Measurements from ENCODE around the gene HOGA1.
"Not testable (repeated sequence)": the region's sequence is repeated elsewhere in the genome, so short reads cannot be mapped to it uniquely, and the experiment has no call there.

The HOGA1 gene

DNA sequence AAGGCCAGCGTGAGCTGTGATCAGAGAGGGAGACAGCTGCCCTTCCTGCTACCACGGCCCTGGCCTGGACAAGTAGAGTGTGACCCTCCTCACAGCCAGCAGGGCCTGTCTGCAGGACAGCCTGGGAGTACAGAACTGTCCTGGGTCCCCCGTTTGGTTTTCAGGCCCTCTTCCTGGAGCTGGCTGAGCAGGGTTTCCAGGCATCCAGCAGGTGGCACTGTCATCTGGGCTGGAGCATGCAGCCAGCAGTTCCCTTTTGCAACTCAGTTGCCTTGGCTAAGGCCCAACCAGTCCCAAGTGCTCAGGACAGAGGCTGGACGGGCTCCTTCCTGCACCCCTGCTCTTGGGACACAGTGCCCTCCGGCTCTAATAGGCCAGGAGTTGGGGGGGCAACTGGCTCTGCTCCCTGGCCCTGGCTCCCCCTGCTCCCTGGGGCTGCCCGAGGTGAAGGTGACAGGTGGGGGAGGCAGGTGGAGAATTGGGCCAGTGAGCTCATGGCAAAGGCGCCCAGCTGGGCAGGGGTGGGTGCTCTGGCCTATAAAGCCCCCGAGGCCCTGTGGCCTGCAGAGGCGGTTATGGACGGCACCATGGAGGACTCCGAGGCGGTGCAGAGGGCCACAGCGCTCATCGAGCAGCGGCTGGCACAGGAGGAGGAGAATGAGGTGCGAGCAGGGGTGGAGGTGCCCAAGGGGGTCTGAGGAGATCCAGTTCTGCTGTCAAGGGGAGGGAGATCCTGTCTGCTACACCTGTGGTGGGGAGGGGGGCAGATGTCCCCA, 11.8 kb upstream of the HOGA1 start, which contains the start of gene ANKRD2:
ANKRD2 (plus strand) TSS at position 566 of the 776 bp plus-strand sequence; CDS start at position 576, 10 bp downstream.
- H3K4me3 ChIP-seq (ENCODE audit: low read length), result no peak within 1 kb of the TSS

DNA sequence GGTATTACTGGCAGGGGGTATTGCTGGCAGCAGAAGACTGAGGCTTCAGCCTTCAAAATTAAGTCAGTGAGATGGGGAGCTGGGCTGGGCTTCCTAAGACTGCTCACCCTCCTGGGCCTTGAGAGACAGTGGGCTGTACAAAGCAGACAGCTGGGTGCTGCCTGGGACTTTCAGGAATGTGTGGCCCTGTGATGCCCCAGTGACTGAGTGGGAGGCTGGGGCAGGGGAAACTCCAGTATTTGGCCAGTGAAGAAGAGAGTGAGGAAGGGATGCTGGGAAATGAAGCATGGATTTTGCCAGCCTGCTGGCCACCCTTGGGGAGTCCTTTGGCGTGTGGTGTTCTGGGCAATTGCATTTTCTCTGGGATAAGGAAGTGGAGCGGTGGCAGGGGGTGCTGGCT, 11.2 kb upstream of the HOGA1 start:
- 91% methylated on average over 2 of the region's 2 CpGs for WGBS

More for the DNA sequence above, 11.8 kb upstream of the HOGA1 start, which contains the start of gene ANKRD2:
- WGBS, result 84% methylated on average over 16 of the region's 16 CpGs
- no peaks in the 10 kb centered on the region for H3K27me3 ChIP-seq (ENCODE audit: insufficient read depth, low read length)
- H3K9me3 ChIP-seq (ENCODE audit: insufficient read depth, low read depth, low read length), result no peaks in the 10 kb centered on the region
- H3K4me1 ChIP-seq (ENCODE audit: insufficient read depth, low read length), result peaks cover 8% of the 10 kb centered on the region
- H3K9ac ChIP-seq (ENCODE audit: low read depth, low read length), result no peak within 1 kb of the TSS
- H3K36me3 ChIP-seq (ENCODE audit: insufficient read depth, low read length), result peaks cover 8% of the 10 kb centered on the region
- H3K27ac ChIP-seq (ENCODE audit: low read depth, low read length), result 0 out of 2 replicates have a peak within 1 kb of the TSS, but pooled peaks have one; percentile 29

DNA sequence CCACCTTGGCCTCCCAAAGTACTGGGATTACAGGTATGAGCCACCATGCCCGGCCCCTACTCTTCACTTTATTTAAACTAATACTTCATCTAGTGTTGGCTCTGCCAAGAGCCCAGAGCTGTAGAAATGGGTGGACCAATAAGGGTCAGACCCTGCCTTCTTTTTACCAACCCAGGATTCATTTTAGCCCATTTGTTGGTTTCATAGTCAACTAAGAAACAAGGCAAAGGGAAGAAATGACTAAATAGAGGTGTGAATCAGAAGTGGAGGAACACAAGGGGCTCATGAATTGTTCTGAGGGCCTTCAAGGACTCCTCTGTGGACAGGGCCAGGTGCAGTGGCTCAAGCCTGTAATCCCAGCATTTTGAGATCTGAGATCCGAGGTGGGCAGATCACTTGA, 10.5 kb upstream of the HOGA1 start:
- Histone ChIP-seq H3K4me3 (ENCODE audit: low read length) (no peak overlapping the region), H3K36me3 (ENCODE audit: insufficient read depth, low read length) (peaks cover 5% of the 10 kb centered on the region), H3K9ac (ENCODE audit: low read depth, low read length) (no peak overlapping the region), H3K27me3 (ENCODE audit: insufficient read depth, low read length) (no peaks in the 10 kb centered on the region), H3K9me3 (ENCODE audit: insufficient read depth, low read depth, low read length) (no peaks in the 10 kb centered on the region), H3K27ac (ENCODE audit: low read depth, low read length) (no peak overlapping the region), H3K4me1 (ENCODE audit: insufficient read depth, low read length) (peaks cover 8% of the 10 kb centered on the region)
- WGBS, result 77% methylated on average over 2 of the region's 2 CpGs

More for the DNA sequence above, 11.2 kb upstream of the HOGA1 start:
- no peaks in the 10 kb centered on the region for H3K27me3 ChIP-seq (ENCODE audit: insufficient read depth, low read length)
- H3K4me1 ChIP-seq (ENCODE audit: insufficient read depth, low read length), result peaks cover 8% of the 10 kb centered on the region
- peaks cover 6% of the 10 kb centered on the region for H3K36me3 ChIP-seq (ENCODE audit: insufficient read depth, low read length)
- H3K9ac ChIP-seq (ENCODE audit: low read depth, low read length), result no peak overlapping the region
- H3K27ac ChIP-seq (ENCODE audit: low read depth, low read length), result no peak overlapping the region
- H3K4me3 ChIP-seq (ENCODE audit: low read length), result no peak overlapping the region
- H3K9me3 ChIP-seq (ENCODE audit: insufficient read depth, low read depth, low read length), result no peaks in the 10 kb centered on the region

DNA sequence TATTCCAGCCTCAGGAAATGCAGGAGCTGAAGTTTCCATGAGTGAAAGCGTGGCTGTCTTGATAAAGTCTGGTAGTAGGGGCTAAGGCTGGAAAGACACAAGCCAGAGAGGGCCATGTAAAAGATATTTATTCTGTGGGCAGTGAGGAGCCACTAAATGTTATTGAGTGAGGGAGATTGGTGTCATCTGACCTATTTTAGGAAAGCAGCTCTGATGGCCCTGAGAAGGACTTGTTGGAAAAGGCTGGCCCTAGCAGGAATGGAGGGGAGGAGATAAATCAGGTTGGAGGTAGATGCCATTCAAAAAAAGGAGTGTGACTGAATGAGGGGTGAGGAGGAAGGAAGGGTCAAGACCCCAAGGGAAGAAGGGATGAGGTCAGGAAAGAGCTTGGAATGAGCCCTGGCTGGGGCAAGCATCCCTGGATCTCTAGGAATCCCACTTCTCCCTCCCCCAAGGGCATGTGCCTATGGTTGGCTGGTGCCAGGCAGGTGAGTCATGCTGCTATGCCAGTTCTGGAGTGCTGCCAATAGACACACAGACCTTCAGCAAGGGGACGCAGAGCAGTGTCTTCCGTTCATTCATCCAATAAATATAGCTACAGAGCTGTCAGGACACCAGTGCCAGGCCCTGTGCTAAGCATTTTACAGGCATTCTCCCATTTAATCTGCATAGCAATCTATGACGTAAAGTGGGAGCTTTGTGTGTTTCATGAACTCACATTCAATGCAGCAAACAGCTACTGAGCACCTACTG, 9.6 kb upstream of the HOGA1 start:
- Histone ChIP-seq H3K27me3 (ENCODE audit: insufficient read depth, low read length) (no peaks in the 10 kb centered on the region), H3K4me3 (ENCODE audit: low read length) (no peak overlapping the region), H3K4me1 (ENCODE audit: insufficient read depth, low read length) (peaks cover 8% of the 10 kb centered on the region), H3K9ac (ENCODE audit: low read depth, low read length) (0 out of 2 replicates have a peak overlapping the region, but pooled peaks have one; percentile 19), H3K9me3 (ENCODE audit: insufficient read depth, low read depth, low read length) (no peaks in the 10 kb centered on the region), H3K36me3 (ENCODE audit: insufficient read depth, low read length) (no peaks in the 10 kb centered on the region), H3K27ac (ENCODE audit: low read depth, low read length) (peak overlapping the region; percentile 35; the same call in 1 of the 2 replicates)
- WGBS, result 91% methylated on average over 4 of the region's 4 CpGs

DNA sequence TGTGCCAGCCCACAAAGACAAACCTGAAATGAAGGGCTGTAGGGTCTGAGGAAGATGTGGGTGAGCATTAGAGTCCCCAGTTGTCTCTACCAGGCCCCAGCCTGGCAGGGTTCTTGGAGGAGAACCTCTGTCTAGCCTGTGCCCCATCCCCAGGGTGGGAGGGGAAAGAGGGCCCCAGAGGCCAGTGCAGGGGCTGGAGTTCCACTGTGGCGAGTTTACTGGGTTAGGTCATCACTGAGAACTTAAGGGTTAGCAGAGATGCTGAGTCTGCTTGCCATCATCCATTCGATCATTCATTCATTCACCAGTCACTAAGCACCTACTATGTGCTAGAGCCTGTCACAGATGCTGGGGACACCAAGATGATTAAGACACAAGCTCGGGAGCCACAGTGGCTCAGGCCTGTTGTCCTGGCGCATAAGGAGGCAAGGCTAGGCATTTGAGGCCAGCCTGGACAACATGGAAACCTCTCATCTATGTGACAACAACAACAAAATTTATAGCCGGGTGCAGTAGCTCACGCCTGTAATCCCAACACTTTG, 9.0 kb upstream of the HOGA1 start:
- Histone ChIP-seq H3K4me1 (ENCODE audit: insufficient read depth, low read length) (peaks cover 8% of the 10 kb centered on the region), H3K36me3 (ENCODE audit: insufficient read depth, low read length) (no peaks in the 10 kb centered on the region), H3K27ac (ENCODE audit: low read depth, low read length) (no peak overlapping the region; the same call in 1 of the 2 replicates), H3K27me3 (ENCODE audit: insufficient read depth, low read length) (no peaks in the 10 kb centered on the region), H3K9ac (ENCODE audit: low read depth, low read length) (no peak overlapping the region), H3K9me3 (ENCODE audit: insufficient read depth, low read depth, low read length) (no peaks in the 10 kb centered on the region), H3K4me3 (ENCODE audit: low read length) (no peak overlapping the region)
- whole genome bisulfite sequencing, result 93% methylated on average over 6 of the region's 6 CpGs

DNA sequence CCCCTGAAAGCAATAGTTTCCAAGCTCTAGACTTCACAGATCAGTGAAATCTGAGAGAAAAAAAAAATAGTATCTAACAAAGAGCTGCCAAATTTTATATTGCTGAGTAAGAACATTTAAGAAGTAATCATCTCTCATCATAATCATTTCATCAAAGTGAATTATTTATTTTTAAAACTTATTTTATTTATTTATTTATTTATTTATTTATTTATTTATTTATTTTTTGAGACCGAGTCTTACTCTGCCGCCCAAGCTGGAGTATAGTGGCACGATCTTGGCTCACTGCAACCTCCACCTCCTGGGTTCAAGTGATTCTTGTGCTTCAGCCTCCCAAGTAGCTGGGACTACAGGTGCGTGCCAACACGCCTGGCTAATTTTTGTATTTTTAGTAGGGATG, 7.7 kb upstream of the HOGA1 start:
- not testable (repeated sequence) for H3K27me3 ChIP-seq (ENCODE audit: insufficient read depth, low read length); H3K9me3 ChIP-seq (ENCODE audit: insufficient read depth, low read depth, low read length); H3K27ac ChIP-seq (ENCODE audit: low read depth, low read length); H3K4me3 ChIP-seq (ENCODE audit: low read length); H3K4me1 ChIP-seq (ENCODE audit: insufficient read depth, low read length); H3K36me3 ChIP-seq (ENCODE audit: insufficient read depth, low read length); H3K9ac ChIP-seq (ENCODE audit: low read depth, low read length)
- WGBS, result 55% methylated on average over 5 of the region's 5 CpGs

DNA sequence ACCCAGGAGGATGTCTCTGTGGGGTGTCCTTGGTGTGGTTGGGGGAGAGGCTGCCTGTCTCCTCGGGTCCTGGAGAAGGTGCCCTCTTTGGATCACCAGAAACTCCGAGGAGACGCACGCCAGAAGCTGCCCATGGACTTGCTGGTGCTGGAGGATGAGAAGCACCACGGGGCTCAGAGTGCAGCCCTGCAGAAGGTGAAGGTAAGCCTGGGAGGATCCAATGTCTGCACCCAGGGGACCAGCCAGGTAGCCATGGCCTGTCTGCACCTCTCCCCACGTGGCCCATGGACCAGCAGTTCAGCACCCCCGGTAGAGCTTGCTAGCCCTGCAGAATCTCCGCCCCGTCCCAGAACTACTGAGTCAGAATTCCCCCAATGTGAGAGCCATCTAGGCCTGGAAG, 6.5 kb upstream of the HOGA1 start:
- H3K4me3 ChIP-seq (ENCODE audit: low read length), result no peak overlapping the region
- H3K36me3 ChIP-seq (ENCODE audit: insufficient read depth, low read length), result no peaks in the 10 kb centered on the region
- H3K4me1 ChIP-seq (ENCODE audit: insufficient read depth, low read length), result peaks cover 8% of the 10 kb centered on the region
- no peak overlapping the region for H3K9ac ChIP-seq (ENCODE audit: low read depth, low read length)
- WGBS, result 86% methylated on average over 9 of the region's 9 CpGs
- H3K27me3 ChIP-seq (ENCODE audit: insufficient read depth, low read length), result no peaks in the 10 kb centered on the region
- no peak overlapping the region for H3K27ac ChIP-seq (ENCODE audit: low read depth, low read length)
- no peaks in the 10 kb centered on the region for H3K9me3 ChIP-seq (ENCODE audit: insufficient read depth, low read depth, low read length)

DNA sequence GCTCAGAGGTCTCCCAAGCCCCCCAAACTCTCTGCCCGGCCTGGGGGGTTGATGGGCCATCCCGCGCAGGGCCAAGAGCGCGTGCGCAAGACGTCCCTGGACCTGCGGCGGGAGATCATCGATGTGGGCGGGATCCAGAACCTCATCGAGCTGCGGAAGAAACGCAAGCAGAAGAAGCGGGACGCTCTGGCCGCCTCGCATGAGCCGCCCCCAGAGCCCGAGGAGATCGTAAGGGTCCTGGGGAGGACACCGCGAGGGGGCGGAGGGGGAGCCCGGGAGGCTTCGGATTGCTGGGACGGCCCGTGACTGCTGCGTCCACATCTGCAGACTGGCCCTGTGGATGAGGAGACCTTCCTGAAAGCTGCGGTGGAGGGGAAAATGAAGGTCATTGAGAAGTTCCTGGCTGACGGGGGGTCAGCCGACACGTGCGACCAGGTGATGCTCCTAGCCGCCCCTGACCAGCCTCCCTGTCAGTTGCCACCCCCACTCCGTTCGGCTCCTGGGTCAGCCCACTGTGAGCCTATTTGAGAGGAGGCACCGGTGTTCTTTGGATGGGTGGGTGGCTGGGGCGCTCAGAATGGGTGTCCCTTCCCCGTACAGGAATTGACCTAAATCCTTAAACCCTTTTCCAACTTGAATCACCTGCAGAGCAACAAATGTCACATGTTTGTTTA, 5.9 kb upstream of the HOGA1 start:
- no peaks in the 10 kb centered on the region for H3K36me3 ChIP-seq (ENCODE audit: insufficient read depth, low read length)
- H3K4me1 ChIP-seq (ENCODE audit: insufficient read depth, low read length), result peaks cover 8% of the 10 kb centered on the region
- H3K9me3 ChIP-seq (ENCODE audit: insufficient read depth, low read depth, low read length), result no peaks in the 10 kb centered on the region
- H3K27ac ChIP-seq (ENCODE audit: low read depth, low read length), result no peak overlapping the region
- no peaks in the 10 kb centered on the region for H3K27me3 ChIP-seq (ENCODE audit: insufficient read depth, low read length)
- no peak overlapping the region for H3K4me3 ChIP-seq (ENCODE audit: low read length)
- no peak overlapping the region for H3K9ac ChIP-seq (ENCODE audit: low read depth, low read length)
- WGBS, result 95% methylated on average over 38 of the region's 40 CpGs

DNA sequence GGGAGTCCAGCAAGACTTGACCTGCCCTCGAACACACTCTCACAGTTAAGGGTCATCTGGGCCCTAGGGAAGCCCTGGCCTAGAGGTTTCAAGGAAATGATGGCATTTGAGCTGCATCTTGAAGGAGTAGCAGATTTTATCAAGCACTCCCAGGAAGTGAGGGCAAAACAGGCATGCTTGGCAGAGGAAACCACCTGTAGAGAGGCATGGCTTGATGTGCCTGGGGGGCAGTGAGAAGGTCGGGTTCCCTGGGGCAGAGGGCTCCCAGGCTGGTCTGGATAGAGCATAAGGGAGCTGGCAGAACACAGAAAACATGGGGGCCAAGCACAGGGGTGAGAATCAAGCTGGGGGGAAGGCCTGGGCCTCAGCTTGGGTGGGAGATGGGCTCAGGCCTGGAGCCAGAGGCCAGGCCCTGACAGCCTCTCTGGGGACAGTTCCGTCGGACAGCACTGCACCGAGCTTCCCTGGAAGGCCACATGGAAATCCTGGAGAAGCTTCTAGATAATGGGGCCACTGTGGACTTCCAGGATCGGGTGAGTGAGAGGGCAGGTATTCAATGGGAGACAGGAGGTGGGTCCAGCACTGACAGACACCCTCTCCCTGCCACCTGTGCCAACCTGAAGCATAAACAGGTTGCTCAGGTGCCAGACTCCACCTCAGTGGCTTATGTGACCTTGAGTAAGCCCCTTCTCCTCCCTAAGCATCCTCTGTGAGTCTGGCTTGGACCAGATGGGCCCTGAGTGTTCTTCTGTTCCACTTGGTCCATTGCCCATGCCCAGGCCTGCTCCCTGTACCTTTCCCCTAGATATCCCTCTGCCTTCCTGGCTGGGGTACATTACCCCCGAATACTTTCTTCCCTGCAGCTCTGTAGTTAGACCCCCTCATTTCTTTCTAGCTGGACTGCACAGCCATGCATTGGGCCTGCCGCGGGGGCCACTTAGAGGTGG, 3.5 kb upstream of the HOGA1 start:
- Histone ChIP-seq H3K27ac (ENCODE audit: low read depth, low read length) (no peak overlapping the region), H3K4me3 (ENCODE audit: low read length) (no peak overlapping the region), H3K4me1 (ENCODE audit: insufficient read depth, low read length) (no peaks in the 10 kb centered on the region), H3K9me3 (ENCODE audit: insufficient read depth, low read depth, low read length) (no peaks in the 10 kb centered on the region), H3K36me3 (ENCODE audit: insufficient read depth, low read length) (no peaks in the 10 kb centered on the region), H3K27me3 (ENCODE audit: insufficient read depth, low read length) (no peaks in the 10 kb centered on the region), H3K9ac (ENCODE audit: low read depth, low read length) (no peak overlapping the region)
- 89% methylated on average over 9 of the region's 9 CpGs for WGBS

DNA sequence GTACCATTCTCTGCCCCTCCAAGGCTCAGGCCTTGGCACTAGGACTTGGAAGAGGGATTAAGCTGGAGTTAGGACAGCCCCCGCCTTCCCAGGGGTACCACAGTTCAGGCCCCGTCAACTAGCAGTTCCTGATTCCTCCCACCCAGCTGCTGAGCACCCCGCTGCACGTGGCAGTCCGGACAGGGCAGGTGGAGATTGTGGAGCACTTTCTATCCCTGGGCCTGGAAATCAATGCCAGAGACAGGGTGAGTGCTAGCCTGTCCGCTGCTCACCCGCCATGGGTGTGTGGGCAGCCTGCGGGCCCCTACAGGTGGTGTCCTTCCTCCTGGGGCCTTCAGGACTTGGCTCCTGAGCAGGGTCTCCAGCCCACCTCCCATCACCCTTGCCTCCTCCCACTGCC, 2.0 kb upstream of the HOGA1 start:
- Histone ChIP-seq H3K9me3 (ENCODE audit: insufficient read depth, low read depth, low read length) (no peaks in the 10 kb centered on the region), H3K4me1 (ENCODE audit: insufficient read depth, low read length) (no peaks in the 10 kb centered on the region), H3K27ac (ENCODE audit: low read depth, low read length) (no peak overlapping the region), H3K4me3 (ENCODE audit: low read length) (no peak overlapping the region), H3K36me3 (ENCODE audit: insufficient read depth, low read length) (no peaks in the 10 kb centered on the region), H3K9ac (ENCODE audit: low read depth, low read length) (no peak overlapping the region), H3K27me3 (ENCODE audit: insufficient read depth, low read length) (no peaks in the 10 kb centered on the region)
- WGBS, result 97% methylated on average over 8 of the region's 8 CpGs

Data from HUES64 (cell line).